Mesenchymal stem cell (in vitro differentiated cells and primary cell): Measurements from ENCODE around the gene TMEM196.

ENCODE experiments used
- DNase-seq: peaks from one replicate; pipeline ENCODE4 v3.0.0-alpha.2; 2013
- H2AFZ ChIP-seq: one replicate; pipeline ENCODE4 v1.6.1; 2013; ENCODE audit warnings: low read depth, mild to moderate bottlenecking, control low read depth, inconsistent platforms, low read length, moderate library complexity
- H2AK5ac ChIP-seq: 2 replicates; pipeline ENCODE4 v1.6.1; 2013; ENCODE audit warnings: low read length, moderate library complexity, mild to moderate bottlenecking, inconsistent platforms; ENCODE audit not compliant: severe bottlenecking
- H2BK120ac ChIP-seq: one replicate; pipeline ENCODE4 v1.6.1; 2013; ENCODE audit warnings: low read depth, mild to moderate bottlenecking, inconsistent platforms, low read length, moderate library complexity
- H2BK12ac ChIP-seq, 2 experiments: one replicate each; pipeline ENCODE4 v1.6.1; 2013; ENCODE audit warnings: inconsistent platforms in 2 of 2, low read length in 2 of 2, mild to moderate bottlenecking in 2 of 2, moderate library complexity in 2 of 2, control low read depth in 1 of 2
- H2BK15ac ChIP-seq: one replicate; pipeline ENCODE4 v1.6.1; 2013; ENCODE audit warnings: mild to moderate bottlenecking, low read depth, inconsistent platforms; ENCODE audit not compliant: poor library complexity, severe bottlenecking
- H2BK5ac ChIP-seq: 2 replicates; pipeline ENCODE4 v1.6.1; 2013; ENCODE audit warnings: low read depth, mild to moderate bottlenecking, low read length, control low read depth, inconsistent platforms; ENCODE audit not compliant: poor library complexity, severe bottlenecking
- H3K14ac ChIP-seq, 2 experiments: one replicate each; pipeline ENCODE4 v1.6.1; 2013; ENCODE audit warnings: inconsistent platforms in 2 of 2, low read length in 2 of 2, control low read depth in 1 of 2, mild to moderate bottlenecking in 1 of 2, moderate library complexity in 1 of 2
- H3K18ac ChIP-seq, 2 experiments: one replicate each; pipeline ENCODE4 v1.6.1; 2013; ENCODE audit warnings: inconsistent platforms in 2 of 2, low read length in 2 of 2, control low read depth in 1 of 2, low read depth in 1 of 2, mild to moderate bottlenecking in 1 of 2
- H3K23ac ChIP-seq, 2 experiments: one replicate each; pipeline ENCODE4 v1.6.1; 2013; ENCODE audit warnings: inconsistent platforms in 2 of 2, low read length in 2 of 2, mild to moderate bottlenecking in 2 of 2, moderate library complexity in 2 of 2, control low read depth in 1 of 2
- H3K27ac ChIP-seq: 2 replicates; pipeline ENCODE4 v1.5.1; 2013; ENCODE audit warnings: mild to moderate bottlenecking, moderate library complexity, low read length, control low read depth, inconsistent platforms; ENCODE audit not compliant: poor library complexity, severe bottlenecking
- H3K27me3 ChIP-seq, 2 experiments: 2 replicates each; pipeline versions ENCODE4 v1.6.1 to v1.7.0; 2013; ENCODE audit warnings: low read length in 2 of 2, mild to moderate bottlenecking in 2 of 2, moderate library complexity in 2 of 2, control low read depth in 1 of 2, inconsistent platforms in 1 of 2; ENCODE audit not compliant: control insufficient read depth in 1 of 2, insufficient read depth in 1 of 2
- H3K36me3 ChIP-seq, 2 experiments: 2 replicates each; pipeline versions ENCODE4 v1.6.1 to v1.7.0; 2013; ENCODE audit warnings: low read length in 2 of 2, control low read depth in 1 of 2, inconsistent platforms in 1 of 2, low read depth in 1 of 2, mild to moderate bottlenecking in 1 of 2; ENCODE audit not compliant: insufficient read depth in 2 of 2, control insufficient read depth in 1 of 2
- H3K4ac ChIP-seq, 2 experiments: one replicate each; pipeline ENCODE4 v1.6.1; 2013; ENCODE audit warnings: inconsistent platforms in 2 of 2, low read length in 2 of 2, mild to moderate bottlenecking in 2 of 2, moderate library complexity in 2 of 2, control low read depth in 1 of 2, low read depth in 1 of 2
- H3K4me1 ChIP-seq: 2 replicates; pipeline ENCODE4 v1.6.1; 2013; ENCODE audit warnings: low read depth, low read length, control low read depth; ENCODE audit not compliant: control insufficient read depth, insufficient read depth
- H3K4me2 ChIP-seq: 2 replicates; pipeline ENCODE4 v1.6.1; 2013; ENCODE audit warnings: low read length, mild to moderate bottlenecking, inconsistent platforms; ENCODE audit not compliant: poor library complexity, severe bottlenecking
- H3K4me3 ChIP-seq, 2 experiments: 2 replicates each; pipeline versions ENCODE4 v1.5.1 to v1.7.0; 2013; ENCODE audit warnings: low read length in 2 of 2, mild to moderate bottlenecking in 2 of 2, control low read depth in 1 of 2, low read depth in 1 of 2; ENCODE audit not compliant: insufficient read depth in 1 of 2
- H3K79me1 ChIP-seq: replicated peaks from 2 replicates; pipeline ENCODE4 v1.6.1; 2013; ENCODE audit warnings: mild to moderate bottlenecking, control low read depth, low read length, inconsistent platforms; ENCODE audit not compliant: poor library complexity, severe bottlenecking
- H3K9ac ChIP-seq: 2 replicates; pipeline ENCODE4 v1.7.0; 2013; ENCODE audit warnings: mild to moderate bottlenecking, low read length, moderate library complexity
- H3K9me3 ChIP-seq: 2 replicates; pipeline ENCODE4 v1.7.0; 2013; ENCODE audit warnings: mild to moderate bottlenecking, low read length; ENCODE audit not compliant: control insufficient read depth
- H4K8ac ChIP-seq: one replicate; pipeline ENCODE4 v1.6.1; 2013; ENCODE audit warnings: inconsistent platforms, mild to moderate bottlenecking, low read length, moderate library complexity
- H4K91ac ChIP-seq: one replicate; pipeline ENCODE4 v1.6.1; 2013; ENCODE audit warnings: mild to moderate bottlenecking, low read length, inconsistent platforms
- WGBS: methylation state at CpG from one replicate; pipeline ENCODE4 v1.1.7; 2013; ENCODE audit warnings: mixed read lengths; 5-methylcytosine and 5-hydroxymethylcytosine counted together

Gene TMEM196

GRCh38 chr7:19709249-19709578, 64.2 kb downstream of the TMEM196 start:
- no peak for DNase-seq
- Histone ChIP-seq H2BK120ac (no peak overlapping the region), H3K79me1 (no peaks in the 10 kb centered on the region), H2BK15ac (no peak overlapping the region), H4K91ac (no peak overlapping the region), H3K9me3 (no peaks in the 10 kb centered on the region), H2BK5ac (no peak overlapping the region), H3K4ac (no peak overlapping the region), H2AFZ (no peak overlapping the region), H3K4me2 (no peak overlapping the region), H3K14ac (no peak overlapping the region), H3K27ac (no peak overlapping the region), H3K9ac (peak overlapping the region; percentile 96), H3K18ac (no peak overlapping the region), H3K4me3 (peak overlapping the region in 1 of 2 experiments; percentile 97), H4K8ac (no peak overlapping the region), H2BK12ac (no peak overlapping the region), H3K4me1 (peaks cover 1% of the 10 kb centered on the region), H3K27me3 (no peaks in the 10 kb centered on the region), H2AK5ac (no peak overlapping the region), H3K36me3 (no peaks in the 10 kb centered on the region), H3K23ac (no peak overlapping the region)
- 67% methylated on average over 6 of the region's 6 CpGs for WGBS

- Histone ChIP-seq H2BK12ac (no peak within 1 kb of the TSS), H3K9ac (peak within 1 kb of the TSS; percentile 96), H2BK120ac (no peak within 1 kb of the TSS), H3K4ac (peak within 1 kb of the TSS; percentile 21 to 73), H3K4me3 (peak within 1 kb of the TSS; percentile 89 to 97), H3K14ac (peak within 1 kb of the TSS in 1 of 2 experiments; percentile 28), H4K8ac (peak within 1 kb of the TSS; percentile 86), H4K91ac (peak within 1 kb of the TSS; percentile 89), H3K23ac (no peak within 1 kb of the TSS), H2AFZ (peak within 1 kb of the TSS; percentile 51), H2AK5ac (no peak within 1 kb of the TSS), H3K18ac (peak within 1 kb of the TSS in 1 of 2 experiments; percentile 50), H3K4me2 (peak within 1 kb of the TSS; percentile 60), H3K27me3 (no peaks in the 10 kb centered on the region), H3K9me3 (no peaks in the 10 kb centered on the region), H2BK5ac (no peak within 1 kb of the TSS), H2BK15ac (no peak within 1 kb of the TSS), H3K4me1 (peaks cover 1% of the 10 kb centered on the region), H3K27ac (no peak within 1 kb of the TSS), H3K36me3 (peaks cover under 1 to 5% of the 10 kb centered on the region in 2 experiments), H3K79me1 (peaks cover under 1% of the 10 kb centered on the region)
- peak; percentile 96 for DNase-seq
- whole genome bisulfite sequencing: under 1% methylated on average over 56 of the region's 56 CpGs
Measured at GRCh38 chr7:19708397-19709248, 64.8 kb downstream of the TMEM196 start, which contains the start of gene POLR1F. Gene POLR1F (minus strand): TSS chr7:19709037. CDS start chr7:19709016, 21 bp downstream.

- no peak overlapping the region for H2AK5ac ChIP-seq
- H3K23ac ChIP-seq: no peak overlapping the region
- no peak overlapping the region for H2AFZ ChIP-seq
- peak overlapping the region in 1 of 2 experiments; percentile 97 for H3K4me3 ChIP-seq
- peak overlapping the region; percentile 96 for H3K9ac ChIP-seq
- H2BK12ac ChIP-seq: no peak overlapping the region
- 62% methylated on average over 3 of the region's 3 CpGs for WGBS
- H3K4me1 ChIP-seq: peaks cover 1% of the 10 kb centered on the region
- H3K79me1 ChIP-seq: peaks cover 3% of the 10 kb centered on the region
- H3K4ac ChIP-seq: no peak overlapping the region
- H3K9me3 ChIP-seq: no peaks in the 10 kb centered on the region
- H4K8ac ChIP-seq: no peak overlapping the region
- no peak overlapping the region for H2BK120ac ChIP-seq
- no peak overlapping the region for H3K14ac ChIP-seq
- H3K36me3 ChIP-seq: peaks cover 3 to 18% of the 10 kb centered on the region in 2 experiments
- H3K27me3 ChIP-seq: no peaks in the 10 kb centered on the region
- H2BK15ac ChIP-seq: no peak overlapping the region
- peak; percentile 68 for DNase-seq
- H2BK5ac ChIP-seq: no peak overlapping the region
- no peak overlapping the region for H3K27ac ChIP-seq
- no peak overlapping the region for H4K91ac ChIP-seq
- H3K18ac ChIP-seq: no peak overlapping the region
- H3K4me2 ChIP-seq: peak overlapping the region; percentile 31
Measured at GRCh38 chr7:19707240-19707639, 66.2 kb downstream of the TMEM196 start.

GRCh38 chr7:19705663-19706062, 67.8 kb downstream of the TMEM196 start:
- H3K23ac ChIP-seq: no peak overlapping the region
- DNase-seq: no peak

More at GRCh38 chr7:19705663-19706062, 67.8 kb downstream of the TMEM196 start:
- WGBS: 78% methylated on average over 2 of the region's 2 CpGs
- Histone ChIP-seq H4K8ac (no peak overlapping the region), H3K4me1 (peaks cover 1% of the 10 kb centered on the region), H3K36me3 (peaks cover 6 to 34% of the 10 kb centered on the region in 2 experiments), H3K18ac (no peak overlapping the region), H3K79me1 (peaks cover 6% of the 10 kb centered on the region), H3K4ac (no peak overlapping the region), H2BK5ac (no peak overlapping the region), H3K14ac (no peak overlapping the region), H3K9me3 (no peaks in the 10 kb centered on the region), H3K9ac (no peak overlapping the region), H2BK15ac (no peak overlapping the region), H4K91ac (no peak overlapping the region), H2BK12ac (no peak overlapping the region), H2AFZ (no peak overlapping the region), H3K4me3 (no peak overlapping the region), H3K27me3 (no peaks in the 10 kb centered on the region), H2AK5ac (no peak overlapping the region), H3K4me2 (no peak overlapping the region), H2BK120ac (no peak overlapping the region), H3K27ac (no peak overlapping the region)
